GM19043 (cell line): Measurements from ENCODE around the gene ATIC.

ENCODE experiments used
- ATAC-seq: cut with Tn5 transposase; IDR thresholded peaks from one replicate; pipeline ENCODE4 v1.9.1; 2021; ENCODE audit warnings: low read depth; ENCODE audit not compliant: unreplicated experiment

Gene ATIC

GRCh38 chr2:215395687-215396460 lies 84.0 kb downstream of the ATIC start:
- ATAC-seq = no peak

- ATAC-seq = no peak
These were observed 84.9 kb downstream of the ATIC start for GRCh38 chr2:215396595-215397313.

- no peak for ATAC-seq
These were observed 85.9 kb downstream of the ATIC start for GRCh38 chr2:215397632-215398341.

GRCh38 chr2:215399067-215399716 lies 87.3 kb downstream of the ATIC start:
- ATAC-seq = no peak
